ENCODE measurements around the gene LRMDA. TPM values are rescaled to one million over a fixed set of nuclear protein-coding genes. Genes with fewer than 3 reads are reported as not detected.

LRMDA gene
- total and polyA plus RNA-seq, 2 of the 4 experiments (the other 2 are of a cell fraction), result 0.07 TPM; not detected in 1

- Histone ChIP-seq H3K9me3 (ENCODE audit: control insufficient read depth, insufficient read depth, low read length) (no peaks in the 10 kb centered on the region), H3K4ac (ENCODE audit: low read depth, low read length) (no peak overlapping the region), H2BK20ac (ENCODE audit: low read depth, low read length) (no peak overlapping the region), H3K36me3 (ENCODE audit: control insufficient read depth, insufficient read depth, low read length) (no peaks in the 10 kb centered on the region), H3K18ac (ENCODE audit: low read depth, low read length) (no peak overlapping the region), H2AK9ac (replicated peaks; ENCODE audit: low read depth, low read length, poor library complexity) (no peak overlapping the region), H3K9ac (ENCODE audit: low read depth, low read length) (no peak overlapping the region), H3K23ac (ENCODE audit: low read depth, low read length) (no peak overlapping the region), H4K5ac (ENCODE audit: low read depth, low read length) (no peak overlapping the region), H2BK15ac (ENCODE audit: low read depth, low read length) (no peak overlapping the region), H2AFZ (replicated peaks; ENCODE audit: low read length, poor library complexity) (no peak overlapping the region), H4K91ac (ENCODE audit: insufficient read depth, low read depth, low read length) (no peak overlapping the region), H3K4me3 (ENCODE audit: insufficient read depth, low read depth, low read length) (no peak overlapping the region), H3K79me1 (ENCODE audit: low read depth in 1 of 2, low read length in 2 of 2) (no peaks in the 10 kb centered on the region), H3K27ac (ENCODE audit: insufficient read depth, low read length) (no peak overlapping the region), H3K27me3 (ENCODE audit: control insufficient read depth, insufficient read depth, low read length) (peaks cover 6% of the 10 kb centered on the region), H2BK5ac (ENCODE audit: low read depth, low read length, poor library complexity, severe bottlenecking) (no peak overlapping the region), H4K8ac (ENCODE audit: low read depth in 2 of 2, low read length in 2 of 2) (no peak overlapping the region), H3K4me2 (ENCODE audit: low read depth, low read length) (no peak overlapping the region), H3K56ac (ENCODE audit: extremely low read depth, insufficient read depth, low read length) (no peak overlapping the region), H2AK5ac (ENCODE audit: low read depth, low read length) (no peak overlapping the region), H3K14ac (replicated peaks; ENCODE audit: low read depth, low read length) (no peak overlapping the region), H2BK120ac (ENCODE audit: low read depth, low read length) (no peak overlapping the region), H4K20me1 (ENCODE audit: insufficient read depth, low read length) (no peaks in the 10 kb centered on the region), H3K4me1 (ENCODE audit: control insufficient read depth, insufficient read depth, low read length) (no peaks in the 10 kb centered on the region), H3K9me1 (ENCODE audit: insufficient read depth, low read length) (no peaks in the 10 kb centered on the region)
- dilution Hi-C loops (cut with HindIII; ENCODE audit: low sequenced_read_pairs, unreplicated experiment) (no loop called here), intact Hi-C loops (cut with micrococcal nuclease) (no loop called here), in situ Hi-C loops (cut with MboI; ENCODE audit: low sequenced_read_pairs) (no loop called here)
- TF ChIP-seq MAFK (IDR thresholded peaks at IDR 0.05; ENCODE audit: low read depth, low read length), result no peak
- TF ChIP-seq POLR2A (IDR thresholded peaks at IDR 0.05; ENCODE audit: low read depth, low read length), result no peak
- TF ChIP-seq SMC3 (IDR thresholded peaks at IDR 0.05; ENCODE audit: low read depth, low read length), result no peak
- no peak for TF ChIP-seq RFX5 (IDR thresholded peaks at IDR 0.05; ENCODE audit: low read depth, low read length)
- TF ChIP-seq USF2 (IDR thresholded peaks at IDR 0.05; ENCODE audit: low read depth, low read length), result no peak
- TF ChIP-seq MAZ (IDR thresholded peaks at IDR 0.05; ENCODE audit: borderline replicate concordance, low read depth, low read length), result no peak
- no peak for TF ChIP-seq CHD1 (IDR thresholded peaks at IDR 0.05; ENCODE audit: low read depth, low read length)
- TF ChIP-seq CTCF (conservative IDR thresholded peaks at IDR 0.05; ENCODE audit: low read depth, low read length), result no peak
- no peak for TF ChIP-seq RCOR1 (IDR thresholded peaks at IDR 0.05; ENCODE audit: insufficient replicate concordance, low read length)
- no peak for TF ChIP-seq BHLHE40 (IDR thresholded peaks at IDR 0.05; ENCODE audit: low read depth, low read length)
- no peak for TF ChIP-seq FOS (IDR thresholded peaks at IDR 0.05; ENCODE audit: low read depth, low read length)
- ATAC-seq (ENCODE audit: low read depth), result no peak
- no TSS peak for BruUV-seq (replicated peaks)
- WGBS, 2 experiments (ENCODE audit: extremely low coverage in 2 of 2, insufficient read length in 1 of 2), result 80% methylated on average over 1 of the region's 3 CpGs; no CpG with 5 or more reads in 1 of the 2 experiments
- ChIA-PET POLR2A (ENCODE audit: unreplicated experiment) (no interaction called here), CTCF (no interaction called here)
- no peak for DNase-seq
Measured at GRCh38 chr10:76461024-76461423, 1029.6 kb downstream of the LRMDA start.

All from IMR-90 (cell line).